IMR-90 (cell line): ENCODE data around the gene AVPI1.

ENCODE experiments used
- BHLHE40 ChIP-seq: fragments of 150-350 bp; IDR thresholded peaks from 2 replicates; pipeline ENCODE4 v1.6.1; 2016; ENCODE audit warnings: mild to moderate bottlenecking, low read depth, low read length
- CEBPB ChIP-seq: IDR thresholded peaks from 2 replicates; pipeline ENCODE4 v1.6.1; 2012; ENCODE audit warnings: low read depth, low read length, improper control_type of control experiment
- FOS ChIP-seq: fragments of 150-350 bp; IDR thresholded peaks from 2 replicates; pipeline ENCODE4 v1.6.1; 2016; ENCODE audit warnings: low read depth, low read length
- MAZ ChIP-seq: IDR thresholded peaks from 2 replicates; pipeline ENCODE4 v1.6.1; 2012; ENCODE audit warnings: low read depth, mild to moderate bottlenecking, low read length, improper control_type of control experiment, moderate library complexity, borderline replicate concordance
- NFE2L2 ChIP-seq: fragments of 150-350 bp; IDR thresholded peaks from 2 replicates; pipeline ENCODE4 v1.6.1; 2016; ENCODE audit warnings: low read depth, mild to moderate bottlenecking, low read length
- POLR2A ChIP-seq: IDR thresholded peaks from 2 replicates; pipeline ENCODE4 v1.6.1; 2012; ENCODE audit warnings: mild to moderate bottlenecking, low read depth, low read length
- RAD21 ChIP-seq: IDR thresholded peaks from 2 replicates; pipeline ENCODE4 v1.6.1; 2012; ENCODE audit warnings: low read length, improper control_type of control experiment
- RCOR1 ChIP-seq: IDR thresholded peaks from 2 replicates; pipeline ENCODE4 v1.6.1; 2012; ENCODE audit warnings: mild to moderate bottlenecking, low read length, improper control_type of control experiment; ENCODE audit not compliant: insufficient replicate concordance
- RFX5 ChIP-seq: IDR thresholded peaks from 2 replicates; pipeline ENCODE4 v1.8.0; 2012; ENCODE audit warnings: low read depth, mild to moderate bottlenecking, low read length, moderate library complexity
- SMC3 ChIP-seq: fragments of 150-350 bp; IDR thresholded peaks from 2 replicates; pipeline ENCODE4 v1.6.1; 2016; ENCODE audit warnings: low read depth, mild to moderate bottlenecking, antibody characterized with exemption, low read length, moderate library complexity
- TF ChIP-seq, protein P1 (sequence below): conservative IDR thresholded peaks from 2 replicates; pipeline ENCODE4 v1.5.1; 2012; ENCODE audit warnings: mild to moderate bottlenecking, low read depth, low read length, improper control_type of control experiment
- TF ChIP-seq, protein P2 (sequence below): fragments of 150-350 bp; IDR thresholded peaks from 2 replicates; pipeline ENCODE4 v1.6.1; 2017; ENCODE audit warnings: mild to moderate bottlenecking, antibody characterized with exemption, low read length, low read depth
- TF ChIP-seq, protein P3 (sequence below): fragments of 150-350 bp; IDR thresholded peaks from 2 replicates; pipeline ENCODE4 v1.6.1; 2016; ENCODE audit warnings: low read depth, mild to moderate bottlenecking, low read length, moderate library complexity, borderline replicate concordance

GRCh38 chr10:97673736-97674525 lies 13.1 kb downstream of the AVPI1 start:
- TF ChIP-seq, protein P1, sequence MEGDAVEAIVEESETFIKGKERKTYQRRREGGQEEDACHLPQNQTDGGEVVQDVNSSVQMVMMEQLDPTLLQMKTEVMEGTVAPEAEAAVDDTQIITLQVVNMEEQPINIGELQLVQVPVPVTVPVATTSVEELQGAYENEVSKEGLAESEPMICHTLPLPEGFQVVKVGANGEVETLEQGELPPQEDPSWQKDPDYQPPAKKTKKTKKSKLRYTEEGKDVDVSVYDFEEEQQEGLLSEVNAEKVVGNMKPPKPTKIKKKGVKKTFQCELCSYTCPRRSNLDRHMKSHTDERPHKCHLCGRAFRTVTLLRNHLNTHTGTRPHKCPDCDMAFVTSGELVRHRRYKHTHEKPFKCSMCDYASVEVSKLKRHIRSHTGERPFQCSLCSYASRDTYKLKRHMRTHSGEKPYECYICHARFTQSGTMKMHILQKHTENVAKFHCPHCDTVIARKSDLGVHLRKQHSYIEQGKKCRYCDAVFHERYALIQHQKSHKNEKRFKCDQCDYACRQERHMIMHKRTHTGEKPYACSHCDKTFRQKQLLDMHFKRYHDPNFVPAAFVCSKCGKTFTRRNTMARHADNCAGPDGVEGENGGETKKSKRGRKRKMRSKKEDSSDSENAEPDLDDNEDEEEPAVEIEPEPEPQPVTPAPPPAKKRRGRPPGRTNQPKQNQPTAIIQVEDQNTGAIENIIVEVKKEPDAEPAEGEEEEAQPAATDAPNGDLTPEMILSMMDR, result no peak
- TF ChIP-seq RFX5 (no peak), SMC3 (no peak), RAD21 (no peak), POLR2A (no peak; the same call in 1 of the 2 replicates), CEBPB (no peak), FOS (no peak), BHLHE40 (no peak), NFE2L2 (no peak), MAZ (no peak), RCOR1 (no peak)
- TF ChIP-seq, protein P2, sequence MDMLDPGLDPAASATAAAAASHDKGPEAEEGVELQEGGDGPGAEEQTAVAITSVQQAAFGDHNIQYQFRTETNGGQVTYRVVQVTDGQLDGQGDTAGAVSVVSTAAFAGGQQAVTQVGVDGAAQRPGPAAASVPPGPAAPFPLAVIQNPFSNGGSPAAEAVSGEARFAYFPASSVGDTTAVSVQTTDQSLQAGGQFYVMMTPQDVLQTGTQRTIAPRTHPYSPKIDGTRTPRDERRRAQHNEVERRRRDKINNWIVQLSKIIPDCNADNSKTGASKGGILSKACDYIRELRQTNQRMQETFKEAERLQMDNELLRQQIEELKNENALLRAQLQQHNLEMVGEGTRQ, result no peak
- TF ChIP-seq, protein P3, sequence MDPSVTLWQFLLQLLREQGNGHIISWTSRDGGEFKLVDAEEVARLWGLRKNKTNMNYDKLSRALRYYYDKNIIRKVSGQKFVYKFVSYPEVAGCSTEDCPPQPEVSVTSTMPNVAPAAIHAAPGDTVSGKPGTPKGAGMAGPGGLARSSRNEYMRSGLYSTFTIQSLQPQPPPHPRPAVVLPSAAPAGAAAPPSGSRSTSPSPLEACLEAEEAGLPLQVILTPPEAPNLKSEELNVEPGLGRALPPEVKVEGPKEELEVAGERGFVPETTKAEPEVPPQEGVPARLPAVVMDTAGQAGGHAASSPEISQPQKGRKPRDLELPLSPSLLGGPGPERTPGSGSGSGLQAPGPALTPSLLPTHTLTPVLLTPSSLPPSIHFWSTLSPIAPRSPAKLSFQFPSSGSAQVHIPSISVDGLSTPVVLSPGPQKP, result no peak
